Measurements from ENCODE around the gene C1orf146. TPM values are rescaled to one million over a fixed set of nuclear protein-coding genes. Genes with fewer than 3 reads are reported as not detected.

C1orf146 gene
- total and polyA plus RNA-seq, 12 donors: not detected

DNA sequence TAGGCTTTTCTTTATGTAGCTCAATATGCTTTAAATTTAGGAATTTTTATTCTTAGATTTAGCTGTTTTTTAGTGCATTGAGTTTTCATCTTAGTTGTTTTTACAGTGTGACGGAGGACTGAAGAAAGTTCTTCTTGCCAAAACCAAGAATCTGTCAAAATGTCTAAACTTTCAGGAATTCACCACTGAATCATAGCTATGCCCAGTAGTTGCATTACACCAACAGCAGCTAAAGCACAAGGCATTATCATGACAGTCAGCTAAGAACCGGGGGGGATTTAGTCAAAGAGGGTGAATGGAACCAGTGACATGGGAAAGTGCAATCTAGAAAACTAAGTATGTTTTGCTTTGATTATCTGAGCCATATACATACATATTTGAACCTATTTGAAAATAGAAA lies 6.5 kb upstream of the C1orf146 start:
- TF ChIP-seq, protein P1, sequence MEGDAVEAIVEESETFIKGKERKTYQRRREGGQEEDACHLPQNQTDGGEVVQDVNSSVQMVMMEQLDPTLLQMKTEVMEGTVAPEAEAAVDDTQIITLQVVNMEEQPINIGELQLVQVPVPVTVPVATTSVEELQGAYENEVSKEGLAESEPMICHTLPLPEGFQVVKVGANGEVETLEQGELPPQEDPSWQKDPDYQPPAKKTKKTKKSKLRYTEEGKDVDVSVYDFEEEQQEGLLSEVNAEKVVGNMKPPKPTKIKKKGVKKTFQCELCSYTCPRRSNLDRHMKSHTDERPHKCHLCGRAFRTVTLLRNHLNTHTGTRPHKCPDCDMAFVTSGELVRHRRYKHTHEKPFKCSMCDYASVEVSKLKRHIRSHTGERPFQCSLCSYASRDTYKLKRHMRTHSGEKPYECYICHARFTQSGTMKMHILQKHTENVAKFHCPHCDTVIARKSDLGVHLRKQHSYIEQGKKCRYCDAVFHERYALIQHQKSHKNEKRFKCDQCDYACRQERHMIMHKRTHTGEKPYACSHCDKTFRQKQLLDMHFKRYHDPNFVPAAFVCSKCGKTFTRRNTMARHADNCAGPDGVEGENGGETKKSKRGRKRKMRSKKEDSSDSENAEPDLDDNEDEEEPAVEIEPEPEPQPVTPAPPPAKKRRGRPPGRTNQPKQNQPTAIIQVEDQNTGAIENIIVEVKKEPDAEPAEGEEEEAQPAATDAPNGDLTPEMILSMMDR (IDR thresholded peaks at IDR 0.05): no peak
- Histone ChIP-seq H3K4me3 (no peak overlapping the region), H3K9me3 (peaks cover 0 to 14% (median 4%) of the 10 kb centered on the region in 11 donors), H3K27ac (no peak overlapping the region), H3K27me3 (no peaks in the 10 kb centered on the region), H3K36me3 (no peaks in the 10 kb centered on the region), H3K4me1 (no peaks in the 10 kb centered on the region)
- intact Hi-C loops (cut with DNase I): no loop called here
- 85 to 91% methylated on average over 2 of the region's 2 CpGs for WGBS, 2 donors
- no peak for ATAC-seq
- DNase-seq: no peak

DNA sequence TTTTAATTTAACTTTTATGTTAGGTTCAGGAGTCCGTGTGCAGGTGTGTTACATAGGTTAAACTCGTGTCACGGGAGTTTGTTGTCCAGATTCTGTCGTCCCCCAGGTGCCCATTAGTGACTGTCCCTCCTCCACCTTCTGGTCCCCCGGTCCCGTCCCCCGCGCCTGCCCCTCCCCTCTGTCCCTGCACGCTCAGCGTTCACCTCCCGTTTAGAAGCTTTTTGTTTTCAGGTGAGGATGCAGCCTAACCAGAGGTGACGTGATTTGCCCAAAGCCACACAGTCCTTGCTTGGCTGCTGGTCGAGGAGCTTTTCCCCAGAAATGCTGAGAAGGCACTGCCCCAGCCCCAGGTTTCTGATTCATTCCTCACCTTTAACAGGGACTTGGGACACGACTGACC lies 844 bp downstream of the C1orf146 start:
- TF ChIP-seq, protein P1 (IDR thresholded peaks at IDR 0.05): no peak
- Histone ChIP-seq H3K27me3 (no peaks in the 10 kb centered on the region), H3K36me3 (no peaks in the 10 kb centered on the region), H3K4me3 (no peak overlapping the region), H3K27ac (no peak overlapping the region), H3K4me1 (no peaks in the 10 kb centered on the region), H3K9me3 (no peaks in the 10 kb centered on the region)
- intact Hi-C loops (cut with DNase I): no loop called here
- no peak for DNase-seq
- ATAC-seq: no peak
- WGBS, 2 donors: 82 to 87% methylated on average over 14 of the region's 14 CpGs

DNA sequence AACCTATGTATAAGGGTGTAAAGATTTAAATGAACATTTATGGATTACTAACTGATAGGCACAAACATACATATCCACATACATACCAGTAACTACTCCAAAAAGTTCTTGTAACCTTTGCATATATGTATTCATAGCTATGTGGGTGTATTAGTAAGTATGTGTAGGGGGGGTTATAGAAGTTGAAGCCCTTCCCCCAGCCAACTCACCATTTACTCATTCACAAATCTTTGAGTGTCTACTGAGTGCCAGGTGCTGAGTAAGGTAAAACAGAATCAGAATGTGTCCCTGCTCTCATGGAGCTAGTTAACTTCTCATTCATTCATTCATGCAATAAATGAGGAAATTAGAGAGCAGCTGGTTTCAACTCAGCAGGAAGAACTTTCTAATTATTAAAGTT lies 1.3 kb downstream of the C1orf146 start:
- intact Hi-C loops (cut with DNase I): no loop called here
- Histone ChIP-seq H3K4me3 (no peak overlapping the region), H3K9me3 (no peaks in the 10 kb centered on the region), H3K4me1 (no peaks in the 10 kb centered on the region), H3K36me3 (no peaks in the 10 kb centered on the region), H3K27me3 (no peaks in the 10 kb centered on the region), H3K27ac (no peak overlapping the region)
- ATAC-seq (no peak), DNase-seq (no peak)
- TF ChIP-seq, protein P1 (IDR thresholded peaks at IDR 0.05): no peak

DNA sequence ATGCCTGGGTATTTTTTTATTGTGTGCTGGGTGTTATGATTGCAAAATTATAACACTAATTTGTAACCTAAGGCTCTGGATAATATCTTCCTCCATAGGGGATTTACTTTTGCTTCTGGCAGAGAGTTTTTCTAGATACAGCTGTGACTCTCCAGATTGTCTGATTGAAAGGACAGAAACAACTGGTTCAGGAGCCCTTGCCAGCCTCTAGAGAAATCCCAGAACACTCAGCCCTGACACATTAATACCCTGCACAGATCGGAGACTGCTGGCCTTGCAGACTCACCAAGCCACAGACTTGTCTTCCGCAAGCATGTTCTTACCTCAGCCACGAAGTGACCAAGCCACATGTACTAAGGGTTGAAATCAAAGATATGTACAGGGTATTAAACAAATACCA lies 10.7 kb downstream of the C1orf146 start:
- ATAC-seq (no peak), DNase-seq (no peak)
- no peaks in the 10 kb centered on the region for H3K4me1 ChIP-seq
- H3K27ac ChIP-seq: no peak overlapping the region
- H3K4me3 ChIP-seq: no peak overlapping the region
- intact Hi-C loops (cut with DNase I): no loop called here
- TF ChIP-seq, protein P1 (IDR thresholded peaks at IDR 0.05): no peak
- H3K36me3 ChIP-seq: no peaks in the 10 kb centered on the region
- no peaks in the 10 kb centered on the region for H3K27me3 ChIP-seq
- 56 to 58% methylated on average over 3 of the region's 3 CpGs for WGBS, 2 donors
- H3K9me3 ChIP-seq: no peaks in the 10 kb centered on the region

DNA sequence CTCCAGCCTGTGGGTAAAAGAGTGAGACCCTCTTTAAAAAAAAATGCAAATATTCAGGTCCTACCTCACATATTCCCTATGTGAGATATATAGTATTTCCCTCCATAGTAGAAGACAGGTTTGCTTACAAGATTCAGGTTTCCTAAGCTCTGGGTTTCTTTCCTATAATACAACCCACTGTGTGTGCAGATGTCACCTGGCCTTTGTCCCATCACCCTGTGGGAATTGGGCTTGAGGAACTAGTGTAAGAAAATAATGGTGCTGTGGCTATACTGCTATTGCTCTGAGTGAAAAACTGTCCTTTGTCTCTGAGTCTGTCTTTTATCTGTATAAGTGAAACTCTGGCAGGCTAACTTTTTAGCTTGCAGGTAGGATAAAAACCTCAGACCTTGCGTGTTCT lies 13.0 kb downstream of the C1orf146 start:
- 85 to 88% methylated on average over 1 of the region's 1 CpG for whole genome bisulfite sequencing, 2 donors

More for the DNA sequence above, 13.0 kb downstream of the C1orf146 start:
- TF ChIP-seq, protein P1 (IDR thresholded peaks at IDR 0.05): no peak
- Histone ChIP-seq H3K4me1 (no peaks in the 10 kb centered on the region), H3K27me3 (no peaks in the 10 kb centered on the region), H3K36me3 (no peaks in the 10 kb centered on the region), H3K9me3 (no peaks in the 10 kb centered on the region), H3K4me3 (no peak overlapping the region), H3K27ac (no peak overlapping the region)
- ATAC-seq (no peak), DNase-seq (no peak)
- intact Hi-C loops (cut with DNase I): no loop called here
